NCI-H446 treated with DMSO at 0.1 percent for 48 hours (cell line): ENCODE data around the gene EPN3.
A peak's percentile ranks its signal among the peaks of the same experiment; 100 is the strongest.

ENCODE experiments used
- DNase-seq: peaks from one replicate; lab custom pipeline; 2025; lab: John Stamatoyannopoulos, UW

The EPN3 gene

DNA sequence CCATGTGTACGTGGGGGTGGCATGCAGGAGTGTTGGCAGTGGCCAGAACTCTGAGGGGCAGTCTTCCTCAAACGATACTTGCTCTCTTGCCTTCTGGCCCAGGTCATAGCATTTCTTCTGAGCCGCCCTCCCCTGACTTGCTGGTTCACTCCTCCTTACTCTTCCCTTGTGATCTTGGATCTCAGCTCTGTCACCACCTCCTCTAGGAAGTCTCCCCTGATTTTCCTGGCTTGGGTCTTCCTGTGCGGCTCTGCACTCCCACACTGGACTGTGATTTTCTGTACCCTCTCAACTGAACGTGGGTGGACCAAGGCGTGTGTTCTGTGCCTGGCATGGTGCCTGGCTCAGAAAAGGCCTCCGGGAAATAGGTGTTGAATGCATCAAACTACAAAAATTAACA is 2.9 kb downstream of the EPN3 start:
- no peak for DNase-seq

DNA sequence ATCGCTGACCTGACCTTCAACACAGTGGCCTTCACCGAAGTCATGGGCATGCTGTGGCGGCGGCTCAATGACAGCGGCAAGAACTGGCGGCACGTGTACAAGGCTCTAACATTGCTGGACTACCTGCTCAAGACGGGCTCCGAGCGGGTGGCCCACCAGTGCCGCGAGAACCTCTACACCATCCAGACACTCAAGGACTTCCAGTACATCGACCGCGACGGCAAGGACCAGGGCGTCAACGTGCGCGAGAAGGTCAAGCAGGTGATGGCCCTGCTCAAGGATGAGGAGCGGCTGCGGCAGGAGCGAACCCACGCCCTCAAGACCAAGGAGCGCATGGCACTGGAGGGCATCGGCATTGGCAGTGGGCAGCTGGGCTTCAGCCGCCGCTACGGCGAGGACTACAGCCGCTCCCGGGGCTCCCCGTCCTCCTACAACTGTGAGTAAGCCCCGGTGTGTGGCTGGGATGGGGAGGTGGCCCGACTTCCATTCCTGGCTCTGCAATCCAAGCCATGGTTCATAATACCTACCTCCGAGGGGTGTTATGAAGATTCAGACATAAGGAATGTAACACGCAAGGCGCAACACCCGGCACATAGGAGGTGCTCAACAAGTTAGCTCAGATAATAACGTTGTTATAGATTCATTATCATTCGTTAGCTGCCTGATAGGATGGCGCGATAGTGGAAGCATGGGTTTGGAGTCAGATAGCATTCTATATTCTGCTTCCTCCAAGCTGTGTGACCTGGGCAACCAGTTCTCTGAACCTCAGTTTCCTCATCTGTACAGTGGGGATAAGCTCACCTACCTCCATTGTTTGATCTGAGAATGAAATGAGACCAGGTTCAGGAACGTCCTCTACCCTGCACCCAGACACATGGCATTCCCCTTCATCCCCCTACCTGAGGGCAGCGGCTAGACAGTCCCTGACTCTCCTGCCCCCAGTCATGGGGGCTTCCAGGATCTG is 4.4 kb downstream of the EPN3 start:
- no peak for DNase-seq

DNA sequence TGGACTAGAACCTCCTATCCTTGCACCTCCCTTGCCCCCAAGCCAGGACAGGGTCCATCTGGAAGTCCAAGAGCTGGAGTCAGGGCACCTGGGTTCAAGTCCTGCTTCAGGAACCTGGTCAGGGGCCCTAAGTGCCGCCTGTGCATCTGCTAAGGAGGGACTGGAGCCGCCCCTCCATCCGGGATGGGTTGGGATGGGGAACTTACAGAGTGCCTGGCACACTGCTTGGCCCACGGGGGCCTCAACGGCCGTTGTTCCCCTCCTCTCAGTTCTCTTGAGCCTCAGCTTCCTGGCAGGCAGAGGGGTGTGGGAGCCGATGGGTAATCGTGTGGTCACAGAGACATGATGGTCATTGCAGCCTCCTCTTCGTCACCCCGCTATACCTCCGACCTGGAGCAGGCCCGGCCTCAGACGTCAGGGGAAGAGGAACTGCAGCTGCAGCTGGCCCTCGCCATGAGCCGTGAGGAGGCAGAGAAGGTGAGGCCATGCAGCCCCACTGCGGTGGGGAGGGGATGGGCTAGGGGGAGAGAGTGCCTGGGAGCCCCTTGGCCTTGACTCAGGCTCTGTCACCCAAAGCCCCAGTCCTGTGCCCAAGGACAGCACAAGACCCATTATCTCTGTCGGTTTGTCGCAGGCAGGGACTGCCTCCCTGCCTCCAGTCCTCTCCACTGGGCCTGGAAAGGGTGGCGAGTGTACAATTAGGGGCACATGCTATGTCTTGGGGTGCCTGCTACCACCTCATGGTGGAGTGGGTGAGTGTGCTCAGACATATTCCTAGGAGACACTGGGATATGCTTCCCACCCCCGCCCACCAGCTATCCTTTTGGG is 5.4 kb downstream of the EPN3 start:
- DNase-seq, result no peak

DNA sequence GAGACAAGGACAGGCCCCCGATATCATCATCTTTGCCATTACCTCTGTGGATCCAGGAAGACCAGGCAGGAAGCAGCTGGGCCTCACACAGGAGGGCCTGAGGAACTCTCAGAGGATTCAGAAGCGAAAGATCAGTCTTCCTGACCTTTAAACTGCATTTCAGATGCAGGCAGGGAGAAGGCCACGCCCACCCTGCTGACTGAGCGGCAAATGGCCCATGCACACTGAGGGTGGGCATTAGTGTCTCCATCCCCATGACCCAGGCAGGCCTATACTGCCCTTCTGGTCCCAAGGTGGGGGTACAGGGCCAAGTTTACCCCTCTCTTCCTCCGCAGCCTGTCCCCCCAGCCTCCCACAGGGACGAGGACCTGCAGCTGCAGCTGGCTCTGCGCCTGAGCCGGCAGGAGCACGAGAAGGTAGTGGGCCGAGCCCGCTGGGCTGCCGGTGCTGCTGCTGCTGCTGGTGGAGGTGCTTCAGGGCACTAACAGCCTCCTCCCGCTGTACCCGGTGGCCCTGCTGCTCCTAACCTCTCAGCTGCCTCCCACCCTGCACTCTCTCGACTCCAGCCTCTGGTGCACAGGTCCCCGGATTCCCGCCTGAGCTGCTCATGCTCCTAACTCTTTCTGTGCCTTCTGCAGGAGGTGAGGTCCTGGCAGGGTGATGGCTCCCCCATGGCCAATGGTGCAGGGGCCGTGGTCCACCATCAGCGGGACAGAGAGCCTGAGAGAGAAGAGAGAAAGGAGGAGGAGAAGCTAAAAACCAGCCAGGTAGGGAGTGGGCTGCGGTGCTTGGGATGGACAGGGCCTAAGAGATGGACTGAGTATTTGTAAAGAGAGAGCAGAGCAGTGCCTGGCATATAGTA is 6.2 kb downstream of the EPN3 start:
- no peak for DNase-seq

DNA sequence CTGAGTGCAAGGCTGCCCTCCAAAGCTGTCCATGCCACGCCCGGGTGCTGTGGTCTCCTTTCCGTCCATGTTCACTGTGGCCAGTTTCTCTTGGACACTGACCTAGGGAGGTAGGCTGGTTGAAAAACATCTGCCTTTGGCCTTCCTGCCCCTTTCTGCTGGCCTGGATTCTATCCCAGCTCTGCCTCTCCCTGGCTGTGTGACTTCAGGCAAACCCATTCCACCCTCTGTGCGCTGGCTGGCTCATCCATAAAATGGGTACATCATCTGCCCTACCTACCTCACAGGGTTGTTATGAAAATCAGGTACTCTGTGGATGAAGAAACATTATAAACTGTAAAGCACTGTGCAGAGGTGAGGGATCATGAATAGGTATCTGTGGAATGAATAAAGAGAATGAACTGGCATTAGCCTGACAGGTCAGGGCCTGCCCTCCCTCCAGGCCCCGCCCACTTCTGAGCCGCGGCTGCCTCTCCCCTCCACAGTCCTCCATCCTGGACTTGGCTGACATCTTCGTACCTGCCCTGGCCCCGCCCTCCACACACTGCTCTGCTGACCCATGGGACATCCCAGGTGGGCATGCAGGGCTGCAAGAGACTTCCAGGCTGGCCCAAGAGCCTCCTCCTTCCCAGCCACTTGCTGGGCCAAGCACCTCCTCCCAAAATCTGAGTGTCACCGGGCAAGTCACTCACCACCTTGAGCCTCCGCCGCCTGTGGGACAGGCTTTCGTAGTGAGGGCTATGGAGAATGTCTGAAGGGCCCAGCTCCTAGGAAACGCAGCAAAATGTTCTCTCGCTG is 7.4 kb downstream of the EPN3 start:
- DNase-seq, result no peak

DNA sequence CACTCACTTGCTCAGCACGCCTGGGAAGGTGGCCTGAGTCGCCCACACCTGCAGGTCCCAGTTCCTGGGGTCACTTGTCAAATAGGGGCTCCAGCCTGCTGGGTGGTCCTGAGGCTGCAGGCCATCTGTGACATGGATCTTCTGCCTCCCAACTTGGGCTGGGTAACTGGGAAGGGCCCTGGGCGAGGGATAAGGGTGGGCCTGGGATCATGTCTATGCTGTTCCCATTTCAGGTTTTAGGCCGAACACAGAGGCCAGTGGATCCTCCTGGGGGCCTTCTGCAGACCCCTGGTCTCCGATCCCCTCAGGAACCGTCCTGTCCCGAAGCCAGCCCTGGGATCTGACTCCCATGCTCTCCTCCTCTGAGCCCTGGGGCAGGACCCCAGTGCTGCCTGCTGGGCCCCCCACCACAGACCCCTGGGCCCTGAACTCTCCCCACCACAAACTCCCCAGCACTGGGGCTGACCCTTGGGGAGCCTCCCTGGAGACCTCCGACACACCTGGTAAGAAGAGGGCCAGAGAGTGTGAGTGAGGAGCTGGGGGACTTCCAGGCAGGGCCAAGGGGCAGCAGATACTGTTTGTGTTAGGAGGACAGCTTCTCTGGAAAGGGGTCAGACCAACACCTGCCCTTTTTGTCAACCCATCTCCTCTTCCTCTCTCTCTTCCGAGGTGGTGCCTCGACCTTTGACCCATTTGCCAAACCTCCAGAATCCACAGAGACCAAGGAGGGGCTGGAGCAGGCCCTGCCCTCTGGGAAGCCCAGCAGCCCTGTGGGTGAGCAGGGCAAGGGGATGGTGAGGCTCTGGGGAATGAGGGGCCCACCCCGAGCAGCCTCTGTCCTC is 8.2 kb downstream of the EPN3 start:
- DNase-seq, result no peak

DNA sequence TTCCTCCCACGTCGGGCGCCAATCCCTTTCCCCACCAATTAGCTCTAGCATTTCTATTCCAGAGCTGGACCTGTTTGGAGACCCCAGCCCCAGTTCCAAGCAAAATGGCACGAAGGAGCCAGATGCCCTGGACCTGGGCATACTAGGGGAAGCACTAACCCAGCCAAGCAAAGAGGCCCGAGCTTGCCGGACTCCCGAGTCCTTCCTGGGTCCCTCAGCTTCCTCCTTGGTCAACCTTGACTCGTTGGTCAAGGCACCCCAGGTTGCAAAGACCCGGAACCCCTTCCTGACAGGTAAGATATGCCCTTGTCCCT is 8.8 kb downstream of the EPN3 start:
- DNase-seq, result no peak

DNA sequence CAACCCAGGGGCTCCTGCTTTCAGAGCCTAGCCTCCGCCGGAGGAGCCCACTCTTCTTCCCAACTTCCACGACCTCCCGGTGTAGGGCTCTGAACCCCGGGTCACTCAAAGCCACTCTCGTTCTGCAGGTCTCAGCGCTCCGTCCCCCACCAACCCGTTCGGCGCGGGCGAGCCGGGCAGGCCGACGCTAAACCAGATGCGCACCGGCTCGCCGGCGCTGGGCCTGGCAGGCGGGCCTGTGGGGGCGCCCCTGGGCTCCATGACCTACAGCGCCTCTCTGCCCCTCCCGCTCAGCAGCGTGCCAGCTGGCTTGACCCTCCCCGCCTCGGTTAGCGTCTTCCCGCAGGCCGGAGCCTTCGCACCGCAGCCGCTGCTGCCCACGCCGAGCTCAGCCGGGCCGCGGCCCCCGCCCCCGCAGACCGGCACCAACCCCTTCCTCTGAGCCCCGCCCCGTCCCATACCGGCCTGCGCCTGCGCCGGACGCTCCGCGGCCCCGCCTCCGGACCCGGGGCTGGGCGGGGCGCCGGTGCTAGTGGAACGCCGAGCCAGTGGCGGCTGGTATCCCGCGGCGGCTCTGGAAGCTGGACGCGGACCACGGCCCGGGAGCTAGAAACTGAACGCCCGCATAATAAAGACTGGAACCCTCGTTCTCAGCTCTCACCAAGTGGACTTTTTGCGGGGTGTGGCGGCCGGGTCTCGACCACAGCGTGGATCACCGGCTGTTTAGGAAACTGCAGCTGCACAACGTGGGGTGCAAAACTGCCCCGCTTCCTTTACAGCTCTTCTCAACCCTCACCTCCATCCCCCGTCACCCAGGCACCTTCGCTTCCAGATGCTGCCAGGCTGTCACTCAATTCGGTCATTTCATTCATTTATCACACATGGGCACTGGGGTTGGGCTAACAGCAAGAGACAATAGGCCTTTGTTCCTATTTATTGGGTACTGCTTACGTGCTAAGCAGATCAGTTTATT is 9.5 kb downstream of the EPN3 start:
- DNase-seq, result peak; percentile 51

DNA sequence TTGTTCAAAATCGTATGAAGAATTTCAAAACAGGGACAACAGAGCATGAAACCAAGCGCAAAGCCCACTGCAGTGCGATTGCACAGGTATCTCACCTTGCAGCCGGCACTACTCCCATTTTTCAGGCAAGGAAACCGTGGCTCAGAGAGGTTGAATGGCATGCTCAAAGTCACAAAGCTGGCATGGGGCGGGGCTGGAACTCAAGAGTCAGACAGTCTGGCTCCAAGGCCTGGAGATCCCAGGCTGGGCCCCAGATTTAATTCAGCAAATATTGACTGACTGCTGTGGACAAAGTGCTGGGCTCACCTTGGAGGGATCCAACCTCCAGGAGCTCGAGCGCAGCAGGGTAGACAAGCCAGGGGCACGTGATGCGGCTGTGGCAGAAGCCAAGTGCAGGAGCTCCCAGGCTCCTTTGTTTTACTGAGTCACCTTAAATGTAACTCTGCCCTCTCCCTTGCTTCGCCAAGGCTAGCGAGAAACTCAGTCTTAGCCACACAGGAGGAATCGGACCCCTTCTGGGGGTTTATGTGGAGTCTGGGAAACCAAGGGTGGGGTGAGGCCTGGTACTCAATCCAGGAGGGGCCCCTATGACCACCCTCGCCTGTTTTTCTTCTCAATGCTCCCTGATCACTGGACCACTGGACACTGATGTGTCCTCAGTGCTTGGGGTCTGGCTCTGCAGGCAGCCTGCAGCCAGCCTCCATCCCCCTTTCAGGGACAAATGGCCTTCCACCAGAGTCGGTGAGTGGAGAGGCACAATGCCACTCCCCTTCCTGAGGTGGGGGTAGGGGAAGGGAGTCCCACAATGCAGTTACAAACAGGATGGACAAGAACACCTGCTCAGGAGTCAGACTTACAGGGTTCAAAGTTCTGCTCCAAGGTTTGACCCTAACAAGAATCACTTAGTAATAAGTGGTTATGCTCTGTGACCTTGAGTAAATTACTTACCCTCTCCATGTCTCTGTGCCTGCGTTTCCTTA is 10.6 kb downstream of the EPN3 start:
- no peak for DNase-seq

DNA sequence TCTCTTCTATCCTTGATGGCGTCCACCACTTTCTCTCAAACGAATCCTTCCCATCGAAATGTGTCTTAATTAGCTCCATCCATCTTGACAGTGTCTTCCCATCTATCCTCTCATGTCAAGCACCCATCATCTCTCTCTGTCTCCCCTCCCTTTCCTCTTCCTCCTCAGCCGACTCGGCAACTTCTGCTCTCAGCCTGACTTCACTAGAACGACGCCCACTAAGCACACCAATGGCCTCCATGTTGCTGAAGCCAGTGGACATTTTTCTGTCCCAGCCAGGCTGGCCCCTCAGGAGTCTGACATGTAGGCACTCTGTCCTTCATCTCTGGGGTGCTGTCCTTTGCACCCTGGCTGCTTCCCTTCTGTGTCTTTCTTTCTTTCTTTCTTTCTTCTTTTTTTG is 12.0 kb downstream of the EPN3 start:
- DNase-seq, result no peak

DNA sequence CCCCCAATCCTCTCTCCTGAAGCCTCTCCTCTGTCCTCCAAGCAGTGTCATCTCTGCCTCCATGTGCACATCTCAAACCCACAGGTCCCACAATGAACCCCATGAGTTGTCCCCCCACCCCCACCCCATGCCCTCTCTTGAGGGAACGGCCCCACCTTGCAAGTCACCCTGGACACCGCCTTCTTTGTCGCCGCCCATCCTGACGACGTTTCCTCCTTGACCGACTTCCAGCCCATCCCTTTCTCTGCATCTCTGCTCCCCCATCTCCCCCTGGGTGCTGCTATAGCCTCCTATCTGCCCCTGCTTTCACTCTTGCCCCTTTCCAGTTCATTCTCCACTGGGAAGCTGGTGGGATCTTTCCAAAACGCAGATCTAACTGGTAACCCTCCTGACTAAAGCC is 12.8 kb downstream of the EPN3 start:
- no peak for DNase-seq

DNA sequence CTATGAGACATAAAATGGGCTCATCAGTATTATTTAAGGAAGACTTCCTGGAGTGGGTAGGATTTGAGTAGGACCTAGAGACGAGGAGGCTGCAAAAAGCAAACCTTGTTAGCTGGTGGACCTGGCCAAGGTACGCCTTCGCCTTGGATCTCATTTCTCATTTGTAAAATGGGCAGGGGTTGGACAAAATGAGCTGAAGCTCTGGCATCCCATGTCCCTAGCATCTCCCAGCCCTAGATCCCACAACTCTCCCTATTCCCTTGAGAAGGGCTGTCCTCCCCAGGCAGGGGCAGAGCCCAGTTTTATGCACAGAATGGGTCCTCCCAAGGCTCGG is 14.1 kb downstream of the EPN3 start:
- DNase-seq, result no peak

DNA sequence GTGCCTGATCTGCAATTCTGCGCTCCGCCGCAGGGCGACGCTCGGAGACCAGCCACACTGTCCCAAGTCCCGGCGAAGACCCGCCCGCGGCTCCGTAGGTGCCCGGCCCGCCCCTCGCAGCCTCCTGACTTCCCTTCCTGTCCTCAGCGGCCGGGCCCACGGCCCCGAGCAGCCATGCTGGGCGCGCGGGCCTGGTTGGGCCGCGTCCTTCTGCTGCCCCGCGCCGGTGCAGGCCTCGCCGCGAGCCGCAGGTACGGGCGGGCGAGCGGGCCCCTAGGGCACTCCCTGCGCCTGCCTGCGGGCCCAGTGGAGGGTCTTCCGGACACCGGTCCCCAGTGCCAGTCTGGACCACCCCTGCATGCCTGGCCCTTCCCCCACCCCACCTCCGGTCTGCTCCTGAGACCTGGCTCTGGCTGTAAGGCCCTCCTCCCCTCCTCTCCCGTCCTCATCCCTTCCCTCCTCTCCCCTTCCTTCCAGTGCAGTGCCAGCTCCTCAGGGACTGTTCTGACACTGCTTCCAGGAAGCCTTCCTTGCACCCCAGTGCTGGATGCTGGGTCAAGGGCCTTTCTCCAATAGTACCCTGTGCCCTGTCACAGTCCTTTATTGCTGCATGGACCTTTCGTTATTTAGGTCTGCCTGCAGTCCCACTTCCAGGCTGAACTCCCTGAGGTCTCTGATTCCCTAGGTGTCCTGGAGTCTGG is 14.7 kb downstream of the EPN3 start, which contains the start of gene SPATA20:
Gene SPATA20 (plus strand): TSS at position 140 of the 701 bp plus-strand sequence. CDS start 35 bp downstream, at position 175.
- peak; percentile 77 for DNase-seq

DNA sequence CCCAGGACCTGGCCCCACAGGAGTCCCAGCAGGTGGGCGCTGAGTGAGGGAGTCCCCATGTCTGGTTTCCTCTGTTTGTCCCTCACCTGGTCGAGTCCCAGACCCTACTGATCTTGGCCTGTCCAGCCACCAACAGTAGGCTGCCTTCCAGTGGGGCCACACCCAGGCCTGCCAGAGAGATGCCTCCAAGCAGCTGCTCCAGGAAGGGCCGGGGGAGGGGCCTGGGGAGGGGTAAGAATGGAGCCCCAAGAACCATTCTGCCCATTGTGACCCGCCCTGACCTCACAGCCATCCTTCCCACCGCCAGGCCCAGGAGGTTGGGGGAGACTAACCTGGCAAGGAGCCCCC is 15.2 kb downstream of the EPN3 start:
- DNase-seq, result no peak

DNA sequence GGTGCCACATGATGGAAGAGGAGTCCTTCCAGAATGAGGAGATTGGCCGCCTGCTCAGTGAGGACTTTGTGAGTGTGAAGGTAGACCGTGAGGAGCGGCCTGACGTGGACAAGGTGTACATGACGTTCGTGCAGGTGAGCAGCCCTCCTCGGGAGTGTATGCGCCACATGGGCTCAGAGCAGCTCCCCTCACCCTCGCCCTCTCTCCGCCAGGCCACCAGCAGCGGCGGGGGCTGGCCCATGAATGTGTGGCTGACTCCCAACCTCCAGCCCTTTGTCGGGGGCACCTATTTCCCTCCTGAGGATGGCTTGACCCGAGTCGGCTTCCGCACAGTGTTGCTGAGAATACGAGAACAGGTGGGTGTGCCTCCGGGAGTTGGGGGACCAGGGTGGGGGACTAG is 16.3 kb downstream of the EPN3 start:
- no peak for DNase-seq

DNA sequence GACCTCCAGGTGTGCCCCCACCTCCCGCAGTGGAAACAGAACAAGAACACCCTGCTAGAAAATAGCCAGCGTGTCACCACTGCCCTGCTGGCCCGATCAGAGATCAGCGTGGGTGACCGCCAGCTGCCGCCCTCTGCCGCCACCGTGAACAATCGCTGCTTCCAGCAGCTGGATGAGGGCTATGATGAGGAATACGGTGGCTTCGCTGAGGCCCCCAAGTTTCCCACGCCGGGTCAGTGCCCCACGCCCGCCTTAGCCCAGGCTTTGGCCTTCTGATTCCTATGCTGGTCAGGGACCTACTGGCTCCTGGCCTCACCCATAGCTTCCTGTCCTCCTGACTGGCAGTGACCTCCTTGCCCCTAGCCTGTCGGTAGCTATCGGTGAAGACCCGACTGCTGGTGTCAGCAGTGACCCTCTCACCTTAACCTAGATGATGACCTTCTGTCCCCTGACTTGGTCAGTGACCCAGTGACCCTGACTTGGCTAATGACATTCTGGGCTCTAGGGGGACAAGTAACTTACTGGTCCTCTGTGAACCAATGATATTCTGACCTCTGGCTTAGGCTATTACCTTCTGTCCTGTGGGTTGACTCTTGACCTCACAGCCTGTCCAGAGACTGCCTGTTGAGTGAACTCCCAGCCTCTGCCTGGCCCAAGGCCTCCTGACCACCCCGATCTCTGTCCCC is 16.9 kb downstream of the EPN3 start:
- DNase-seq, result no peak

DNA sequence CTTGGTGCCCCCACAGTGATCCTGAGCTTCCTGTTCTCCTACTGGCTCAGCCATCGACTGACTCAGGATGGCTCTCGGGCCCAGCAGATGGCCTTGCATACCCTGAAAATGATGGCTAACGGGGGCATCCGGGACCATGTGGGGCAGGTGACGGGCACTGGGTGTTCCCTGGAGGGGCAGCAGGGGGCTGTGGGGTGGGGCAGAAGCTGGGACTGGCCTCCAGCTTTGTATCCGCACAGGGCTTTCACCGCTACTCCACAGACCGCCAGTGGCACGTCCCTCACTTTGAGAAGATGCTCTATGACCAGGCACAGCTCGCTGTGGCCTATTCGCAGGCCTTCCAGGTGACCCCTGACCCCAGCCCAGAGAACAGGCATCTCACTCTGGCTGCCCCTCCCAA is 17.4 kb downstream of the EPN3 start:
- DNase-seq, result no peak
